HCT116 (cell line): ENCODE measurements around the gene RAD52. TPM values are rescaled to one million over a fixed set of nuclear protein-coding genes. Genes with fewer than 3 reads are reported as not detected.

Source experiments
- ATAC-seq: fragments of 200-7000 bp; cut with Tn5 transposase; 2 replicates; pipeline ENCODE4 v1.9.1; 2020; ENCODE audit warnings: mild to moderate bottlenecking, moderate library complexity
- BruUV-seq: library from RNA; stranded (reverse); fragments of 400-500 nt; replicated peaks from 2 replicates; lab custom pipeline; 2021; lab: Mats Ljungman, UMichigan
- CTCF ChIA-PET: fragments of 300-600 bp; sonication (Branson Sonifier 250); formaldehyde crosslinking; loops from one replicate; lab custom pipeline; 2021; ENCODE audit warnings: antibody characterized with exemption; lab: Charles Lee
- POLR2A ChIA-PET: fragments of 300-600, 350-600 bp; sonication (Branson Sonifier 250); formaldehyde crosslinking; loops from one replicate; lab custom pipeline; 2021; ENCODE audit warnings: antibody characterized with exemption; lab: Charles Lee
- RAD21 ChIA-PET, 2 experiments: fragments of 300-600 bp; sonication (Branson Sonifier 250); formaldehyde crosslinking; loops; one replicate each; lab custom pipeline; 2023; ENCODE audit warnings: low total read pairs in 2 of 2; ENCODE audit not compliant: uncharacterized antibody in 2 of 2, unreplicated experiment in 2 of 2, low non-redundant PET in 1 of 2; lab: Charles Lee
- DNase-seq: peaks from one replicate; pipeline ENCODE4 v3.0.0-alpha.2; 2010; ENCODE audit warnings: low read depth, low spot score
- H2AFZ ChIP-seq: fragments of 200-600 bp; shearing (Covaris generic), sonication (generic); 2 replicates; pipeline ENCODE4 v1.6.1; 2017; ENCODE audit warnings: low read depth, mixed run types, mixed read lengths, antibody characterized with exemption, low read length; ENCODE audit not compliant: poor library complexity, severe bottlenecking
- H3K27ac ChIP-seq: 2 replicates; pipeline ENCODE4 v1.5.1; 2012; ENCODE audit warnings: low read depth, low read length
- H3K27me3 ChIP-seq: fragments of 200-600 bp; sonication (generic); 2 replicates; pipeline ENCODE4 v1.6.1; 2016; ENCODE audit warnings: mixed run types, low read length, mixed read lengths; ENCODE audit not compliant: insufficient read depth
- H3K36me3 ChIP-seq, 2 experiments: fragments of 200-500 bp in 1 of 2; fragments of 200-600 bp in 1 of 2; sonication (Bioruptor generic) in 1 of 2; sonication (generic) in 1 of 2; 2 replicates each; pipeline versions ENCODE4 v1.5.1 to v1.6.1; 2014 to 2016; ENCODE audit warnings: low read length in 2 of 2, inconsistent platforms in 1 of 2, mixed read lengths in 1 of 2, mixed run types in 1 of 2; ENCODE audit not compliant: insufficient read depth in 2 of 2, control insufficient read depth in 1 of 2
- H3K4me1 ChIP-seq, 2 experiments: fragments of 200-600 bp in 1 of 2; sonication (generic) in 1 of 2; 2 replicates each; pipeline versions ENCODE4 v1.5.1 to v1.6.1; 2012 to 2017; ENCODE audit warnings: low read length in 2 of 2, inconsistent platforms in 1 of 2, mild to moderate bottlenecking in 1 of 2, mixed read lengths in 1 of 2, mixed run types in 1 of 2, moderate library complexity in 1 of 2; ENCODE audit not compliant: insufficient read depth in 2 of 2, control insufficient read depth in 1 of 2
- H3K4me2 ChIP-seq: fragments of 200-600 bp; sonication (generic); 2 replicates; pipeline ENCODE4 v1.6.1; 2017; ENCODE audit warnings: mixed run types, low read length, mixed read lengths
- H3K4me3 ChIP-seq, 2 experiments: fragments of 200-600 bp in 1 of 2; sonication (generic) in 1 of 2; replicated peaks in 1 of 2; 2 replicates each; pipeline ENCODE4 v1.5.1; 2011 to 2016; ENCODE audit warnings: low read length in 2 of 2, control low read depth in 1 of 2, low read depth in 1 of 2, mild to moderate bottlenecking in 1 of 2, mixed read lengths in 1 of 2, mixed run types in 1 of 2
- H3K79me2 ChIP-seq: fragments of 200-600 bp; sonication (generic); 2 replicates; pipeline ENCODE4 v1.6.1; 2017; ENCODE audit warnings: mild to moderate bottlenecking, mixed run types, low read length, moderate library complexity, mixed read lengths; ENCODE audit not compliant: insufficient read depth
- H3K9ac ChIP-seq: fragments of 200-600 bp; sonication (generic); 2 replicates; pipeline ENCODE4 v1.6.1; 2016; ENCODE audit warnings: low read length, mixed read lengths
- H3K9me2 ChIP-seq: fragments of 200-600 bp; sonication (generic), shearing (Covaris generic); 2 replicates; pipeline ENCODE4 v1.6.1; 2017; ENCODE audit warnings: mixed run types, mild to moderate bottlenecking, moderate library complexity; ENCODE audit not compliant: insufficient read depth
- H3K9me3 ChIP-seq, 2 experiments: fragments of 200-500 bp in 1 of 2; fragments of 200-600 bp in 1 of 2; sonication (Bioruptor generic) in 1 of 2; sonication (generic) in 1 of 2; 2 replicates each; pipeline ENCODE4 v1.6.1; 2014 to 2017; ENCODE audit warnings: low read length in 2 of 2, mixed read lengths in 2 of 2, inconsistent platforms in 1 of 2, low read depth in 1 of 2, mild to moderate bottlenecking in 1 of 2, mixed run types in 1 of 2, moderate library complexity in 1 of 2; ENCODE audit not compliant: control insufficient read depth in 1 of 2, insufficient read depth in 1 of 2
- H4K20me1 ChIP-seq: fragments of 200-600 bp; sonication (generic), shearing (Covaris generic); 2 replicates; pipeline ENCODE4 v1.6.1; 2017; ENCODE audit warnings: mixed run types, mild to moderate bottlenecking, moderate library complexity; ENCODE audit not compliant: insufficient read depth
- CEBPB ChIP-seq: IDR thresholded peaks from 2 replicates; pipeline ENCODE4 v1.6.1; 2012; ENCODE audit warnings: low read depth
- EGR1 ChIP-seq: IDR thresholded peaks from 2 replicates; pipeline ENCODE4 v1.6.1; 2012; ENCODE audit warnings: low read depth
- ELF1 ChIP-seq: IDR thresholded peaks from 2 replicates; pipeline ENCODE4 v1.6.1; 2012; ENCODE audit warnings: low read depth, borderline replicate concordance
- EZH2 ChIP-seq: fragments of 200-600 bp; sonication (generic); IDR thresholded peaks from 2 replicates; pipeline ENCODE4 v1.6.1; 2017; ENCODE audit warnings: antibody characterized with exemption, mixed run types
- FOSL1 ChIP-seq: IDR thresholded peaks from 2 replicates; pipeline ENCODE4 v1.6.1; 2012; ENCODE audit warnings: low read depth
- JUND ChIP-seq: IDR thresholded peaks from 2 replicates; pipeline ENCODE4 v1.6.1; 2012
- RAD21 ChIP-seq: IDR thresholded peaks from 2 replicates; pipeline ENCODE4 v1.6.1; 2012; ENCODE audit warnings: low read depth, mild to moderate bottlenecking
- REST ChIP-seq: IDR thresholded peaks from 2 replicates; pipeline ENCODE4 v1.6.1; 2012; ENCODE audit warnings: low read depth
- SP1 ChIP-seq: IDR thresholded peaks from 2 replicates; pipeline ENCODE4 v1.6.1; 2012; ENCODE audit warnings: low read depth
- TCF7L2 ChIP-seq: IDR thresholded peaks from 2 replicates; pipeline ENCODE4 v1.7.0; 2011; ENCODE audit warnings: borderline replicate concordance, inconsistent platforms; ENCODE audit not compliant: insufficient read depth, insufficient read length; ENCODE audit errors: extremely low read depth
- ZFX ChIP-seq: fragments of 450-650 bp; IDR thresholded peaks from 2 replicates; pipeline ENCODE4 v1.6.1; 2017
- ZNF274 ChIP-seq: fragments of 200-500 bp; sonication (Bioruptor generic); IDR thresholded peaks from 2 replicates; pipeline ENCODE4 v1.6.1; 2014; ENCODE audit warnings: mild to moderate bottlenecking, low read depth, low read length, inconsistent platforms
- intact Hi-C: fragments of 100-400 bp; cut with micrococcal nuclease; formaldehyde crosslinking; loops from 2 replicates; pipeline ENCODE4 v1.10.0; 2022
- total RNA-seq: library from RNA; stranded (reverse); gene quantifications from one replicate; pipeline ENCODE4 v1.2.1, GENCODE V29; 2021; ENCODE audit not compliant: unreplicated experiment
- TF ChIP-seq, protein P1 (sequence below), 3 experiments: fragments of 200-600 bp in 1 of 3; sonication (generic) in 1 of 3; IDR thresholded peaks in 2 of 3; conservative IDR thresholded peaks in 1 of 3; 2 replicates each; pipeline ENCODE4 v1.5.1; 2012 to 2017; ENCODE audit warnings: low read depth in 2 of 3, low read length in 2 of 3, antibody characterized with exemption in 1 of 3, borderline replicate concordance in 1 of 3, control low read depth in 1 of 3, mild to moderate bottlenecking in 1 of 3, mixed read lengths in 1 of 3, mixed run types in 1 of 3, moderate library complexity in 1 of 3; ENCODE audit not compliant: insufficient read depth in 1 of 3

RAD52 gene
- total RNA-seq, 1 experiment from 2014 or later = 24.4 TPM

DNA sequence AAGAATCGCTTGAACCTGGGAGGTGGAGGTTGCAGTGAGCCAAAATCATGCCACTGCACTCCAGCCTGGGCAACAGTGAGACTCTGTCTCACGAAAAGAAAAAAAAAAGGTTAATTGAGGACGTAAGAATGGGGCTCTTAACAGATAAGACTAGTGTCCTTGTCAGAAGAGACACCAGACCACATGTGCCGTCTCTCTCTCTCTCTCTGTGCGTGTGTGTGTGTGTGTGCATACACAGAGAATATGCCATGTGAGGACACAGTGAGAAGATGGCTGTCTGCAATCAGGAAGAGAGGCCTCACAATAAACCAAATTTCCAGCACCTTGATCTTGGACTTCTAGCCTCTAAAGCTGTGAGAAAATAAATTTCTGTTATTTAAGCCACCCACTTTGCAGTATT lies 29.9 kb upstream of the RAD52 start:
- no peak for ATAC-seq
- Histone ChIP-seq H3K27ac (no peak overlapping the region), H4K20me1 (no peaks in the 10 kb centered on the region), H2AFZ (no peak overlapping the region), H3K27me3 (no peaks in the 10 kb centered on the region), H3K9ac (no peak overlapping the region), H3K36me3 (no peaks in the 10 kb centered on the region), H3K9me3 (no peaks in the 10 kb centered on the region)
- intact Hi-C loops = no loop called here
- BruUV-seq = no TSS peak
- TF ChIP-seq SP1 (no peak), REST (no peak), RAD21 (no peak), CEBPB (no peak), ZNF274 (no peak), EZH2 (no peak), TCF7L2 (no peak), FOSL1 (no peak), ELF1 (no peak), EGR1 (no peak), ZFX (no peak), JUND (no peak)
- TF ChIP-seq, protein P1, sequence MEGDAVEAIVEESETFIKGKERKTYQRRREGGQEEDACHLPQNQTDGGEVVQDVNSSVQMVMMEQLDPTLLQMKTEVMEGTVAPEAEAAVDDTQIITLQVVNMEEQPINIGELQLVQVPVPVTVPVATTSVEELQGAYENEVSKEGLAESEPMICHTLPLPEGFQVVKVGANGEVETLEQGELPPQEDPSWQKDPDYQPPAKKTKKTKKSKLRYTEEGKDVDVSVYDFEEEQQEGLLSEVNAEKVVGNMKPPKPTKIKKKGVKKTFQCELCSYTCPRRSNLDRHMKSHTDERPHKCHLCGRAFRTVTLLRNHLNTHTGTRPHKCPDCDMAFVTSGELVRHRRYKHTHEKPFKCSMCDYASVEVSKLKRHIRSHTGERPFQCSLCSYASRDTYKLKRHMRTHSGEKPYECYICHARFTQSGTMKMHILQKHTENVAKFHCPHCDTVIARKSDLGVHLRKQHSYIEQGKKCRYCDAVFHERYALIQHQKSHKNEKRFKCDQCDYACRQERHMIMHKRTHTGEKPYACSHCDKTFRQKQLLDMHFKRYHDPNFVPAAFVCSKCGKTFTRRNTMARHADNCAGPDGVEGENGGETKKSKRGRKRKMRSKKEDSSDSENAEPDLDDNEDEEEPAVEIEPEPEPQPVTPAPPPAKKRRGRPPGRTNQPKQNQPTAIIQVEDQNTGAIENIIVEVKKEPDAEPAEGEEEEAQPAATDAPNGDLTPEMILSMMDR (IDR thresholded peaks at IDR 0.05 in 2 of 3, conservative IDR thresholded peaks at IDR 0.05 in 1 of 3; ENCODE audit: borderline replicate concordance in 1 of 3, insufficient read depth in 1 of 3, low read depth in 2 of 3, low read length in 2 of 3) = no peak
- TF ChIP-seq, all 23 proteins: peak for 0
- ChIA-PET CTCF (no interaction called here), POLR2A (no interaction called here), RAD21 (no interaction called here)
- Histone ChIP-seq H3K4me1 (peaks cover 7% of the 10 kb centered on the region in 2 experiments), H3K4me3 (no peak overlapping the region), H3K4me2 (no peak overlapping the region), H3K9me2 (0 out of 2 replicates have a peak, but pooled peaks cover 5% of the 10 kb centered on the region), H3K79me2 (no peaks in the 10 kb centered on the region)
- DNase-seq = no peak
